GM19035 (cell line): Measurements from ENCODE around the gene TRIO.

ENCODE experiments used
- ATAC-seq: cut with Tn5 transposase; IDR thresholded peaks from one replicate; pipeline ENCODE4 v1.9.1; 2021; ENCODE audit not compliant: unreplicated experiment

The TRIO gene

GRCh38 chr5:14145435-14146334, 2.5 kb downstream of the TRIO start:
- ATAC-seq, result no peak

DNA sequence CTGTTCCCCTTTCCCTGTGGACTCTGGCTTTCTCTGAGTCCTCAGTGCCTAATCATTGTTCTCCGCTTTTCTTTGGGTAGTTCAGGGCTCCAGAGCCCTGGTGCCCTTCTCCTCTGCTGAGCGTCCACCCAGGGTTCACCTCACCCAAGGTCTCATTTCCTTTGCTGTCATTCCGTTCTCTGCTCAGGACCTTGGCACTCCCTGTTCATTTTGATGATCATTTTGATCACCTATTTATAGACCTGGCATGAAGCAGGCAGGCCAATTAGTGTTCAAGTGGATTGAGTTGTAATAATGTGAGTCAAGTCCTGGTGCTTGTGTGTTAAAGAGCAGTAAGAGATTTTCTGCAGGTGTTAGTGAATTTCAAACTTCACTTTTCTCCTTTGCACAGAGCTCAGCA, 3.6 kb downstream of the TRIO start:
- ATAC-seq, result no peak

DNA sequence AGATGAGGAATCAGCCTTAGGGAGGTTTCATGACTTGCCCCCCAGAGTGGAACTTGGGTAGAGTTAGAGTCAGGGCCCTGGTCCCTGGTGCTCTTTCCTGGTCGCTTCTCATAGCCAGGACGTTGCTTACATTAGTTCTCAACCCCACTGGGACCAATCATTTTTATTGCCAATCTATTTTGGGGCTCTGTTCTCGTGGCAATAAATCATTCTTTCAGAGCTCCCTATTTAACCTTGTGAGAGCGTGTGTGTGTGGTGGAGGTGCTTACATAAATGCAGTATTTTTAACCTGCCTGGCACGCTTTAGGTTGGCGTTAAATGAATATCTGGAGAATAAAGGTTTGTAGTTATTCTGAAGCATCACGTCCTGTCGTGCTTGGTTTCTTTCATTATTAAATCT, 4.1 kb downstream of the TRIO start:
- ATAC-seq, result no peak

DNA sequence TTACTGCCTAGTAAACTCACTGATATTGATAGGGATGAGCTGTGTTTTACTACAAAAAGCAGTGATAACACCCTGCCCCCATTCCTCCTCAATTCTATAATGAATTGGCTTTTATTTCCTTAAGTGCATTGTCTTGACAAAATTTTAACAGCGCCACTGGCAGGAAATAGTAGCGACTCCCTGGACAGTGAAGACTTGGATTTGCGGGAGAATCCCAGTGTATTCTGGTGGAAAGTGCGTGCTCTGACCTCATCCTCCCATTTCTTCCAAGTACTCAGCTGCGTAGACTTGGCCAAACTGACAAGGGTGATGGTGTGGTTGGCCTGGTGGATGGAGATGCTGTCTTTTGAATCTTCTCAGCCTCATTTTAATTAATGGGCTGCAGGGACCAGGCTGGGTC, 5.3 kb downstream of the TRIO start:
- no peak for ATAC-seq

DNA sequence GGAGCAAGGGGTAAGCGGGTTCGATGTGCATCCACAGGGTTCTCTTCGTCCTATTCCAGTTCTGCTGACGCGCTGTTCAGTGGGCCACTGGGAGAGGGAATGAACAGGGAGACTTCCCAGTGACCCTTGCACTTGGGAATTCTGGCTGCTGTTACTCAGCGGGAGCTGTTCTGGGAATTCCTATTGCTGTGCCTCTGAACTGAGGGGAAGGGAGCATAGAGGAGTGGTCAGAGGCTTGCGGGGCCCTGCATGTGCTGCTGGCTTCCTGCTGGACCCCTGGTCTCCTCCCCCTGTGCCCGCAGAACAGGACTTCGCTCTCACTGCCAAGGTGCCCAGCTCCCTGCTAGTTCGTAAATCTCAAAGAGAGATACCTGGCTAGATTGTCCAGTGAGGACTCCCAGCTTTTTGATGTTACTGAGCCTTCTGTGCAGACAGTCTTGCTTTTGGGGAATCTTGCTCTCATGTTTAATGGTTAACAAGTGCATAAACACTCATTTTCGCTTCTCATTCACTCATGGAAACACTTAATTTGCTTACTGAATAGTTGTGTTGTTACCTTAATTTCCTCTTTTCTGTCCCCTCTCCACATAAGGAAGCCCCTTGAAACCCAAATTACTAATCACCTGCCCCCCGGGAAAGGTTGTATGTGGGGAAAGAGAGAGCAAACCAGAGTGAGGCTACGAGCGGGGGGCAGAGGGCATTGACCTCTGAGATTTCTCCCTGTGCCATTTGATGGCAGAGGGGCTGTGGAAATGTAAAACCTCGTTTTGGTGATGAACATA, 5.9 kb downstream of the TRIO start:
- no peak for ATAC-seq

DNA sequence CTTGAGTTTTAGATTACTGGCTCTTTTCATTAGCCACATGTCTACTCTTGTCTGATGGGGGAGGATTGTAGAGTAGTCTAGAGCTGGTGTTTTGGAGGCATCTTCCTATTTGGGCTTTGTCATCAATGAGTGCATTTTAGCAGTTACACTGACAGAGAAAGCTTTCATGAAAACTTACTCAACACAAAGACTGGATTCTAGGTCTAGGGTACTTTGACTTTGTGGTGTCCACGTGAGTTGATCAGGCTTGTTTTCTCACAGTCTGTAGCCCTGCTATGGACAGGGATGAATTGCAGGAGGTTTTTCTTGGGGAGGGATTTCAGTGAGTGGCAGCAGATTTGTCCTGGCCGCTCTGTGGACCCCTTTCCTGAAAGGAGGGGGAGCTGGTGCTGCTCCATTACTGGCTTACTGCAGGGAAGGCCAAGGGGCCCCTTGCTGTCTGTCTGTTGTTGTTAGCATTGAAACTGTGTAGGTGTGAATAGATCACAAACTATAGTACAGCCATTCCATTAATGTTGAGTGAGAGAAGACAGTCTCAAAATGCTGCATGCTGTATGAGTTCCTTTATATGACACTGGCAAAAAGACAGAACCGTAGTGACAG, 6.6 kb downstream of the TRIO start:
- ATAC-seq, result no peak

DNA sequence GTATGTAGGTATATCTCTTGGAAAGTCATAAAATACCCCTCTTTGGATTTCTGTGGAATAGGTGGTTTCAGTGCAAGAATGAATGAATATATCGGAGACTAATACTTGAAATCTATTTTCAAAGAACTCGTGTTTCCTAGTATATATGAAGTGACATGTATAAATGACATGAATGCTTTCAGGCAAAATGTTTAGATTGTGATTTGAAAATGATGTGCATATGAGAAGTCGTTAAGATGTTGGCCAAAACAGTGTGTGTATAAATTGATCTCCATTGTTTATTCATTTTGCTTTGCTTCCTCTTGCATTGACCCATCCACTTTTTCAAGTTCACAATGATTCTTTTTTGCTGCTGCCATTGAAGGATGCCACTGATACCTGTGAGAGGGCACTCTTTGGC, 8.3 kb downstream of the TRIO start:
- no peak for ATAC-seq

DNA sequence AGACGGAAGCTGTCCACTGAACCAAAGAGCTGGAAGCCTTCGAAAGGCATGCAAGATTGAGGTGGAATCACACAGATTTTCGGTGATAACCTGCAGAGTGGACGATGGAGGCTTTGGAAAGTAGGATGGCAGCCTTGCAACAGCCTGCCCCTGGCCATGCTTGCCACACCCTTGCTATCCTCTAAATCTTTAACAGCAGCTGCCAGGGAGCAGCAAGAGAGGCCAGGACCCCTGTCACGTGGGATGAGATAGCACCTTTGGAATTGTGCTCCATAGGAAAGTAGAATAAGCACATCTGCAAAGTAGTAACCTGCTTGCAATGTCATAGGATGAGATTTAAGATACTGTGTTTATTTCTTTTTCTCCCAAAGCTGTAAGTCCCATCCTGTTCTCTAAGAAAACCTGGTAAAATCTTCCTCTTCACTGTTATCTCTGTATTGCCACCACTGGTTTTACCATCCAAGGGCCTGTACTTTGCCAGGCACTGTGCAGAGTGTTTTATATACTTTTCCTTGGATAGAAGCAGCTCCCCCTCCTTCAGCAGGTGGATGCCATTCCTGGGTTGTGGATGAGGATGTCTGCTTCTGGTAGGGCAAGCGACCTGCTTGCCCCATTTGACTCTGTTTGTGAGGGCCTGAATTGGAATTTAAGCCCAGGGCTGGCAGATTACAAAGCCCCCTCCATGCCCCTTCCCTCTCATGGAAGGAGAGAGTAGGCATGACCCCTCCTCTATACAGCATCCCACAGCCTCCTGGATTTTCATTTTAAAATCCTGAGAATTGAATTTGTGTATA, 10.1 kb downstream of the TRIO start:
- no peak for ATAC-seq

- no peak for ATAC-seq
Observed at GRCh38 chr5:14153932-14154731, 11.0 kb downstream of the TRIO start.

GRCh38 chr5:14155075-14155474, 11.9 kb downstream of the TRIO start:
- peak; percentile 71 for ATAC-seq

DNA sequence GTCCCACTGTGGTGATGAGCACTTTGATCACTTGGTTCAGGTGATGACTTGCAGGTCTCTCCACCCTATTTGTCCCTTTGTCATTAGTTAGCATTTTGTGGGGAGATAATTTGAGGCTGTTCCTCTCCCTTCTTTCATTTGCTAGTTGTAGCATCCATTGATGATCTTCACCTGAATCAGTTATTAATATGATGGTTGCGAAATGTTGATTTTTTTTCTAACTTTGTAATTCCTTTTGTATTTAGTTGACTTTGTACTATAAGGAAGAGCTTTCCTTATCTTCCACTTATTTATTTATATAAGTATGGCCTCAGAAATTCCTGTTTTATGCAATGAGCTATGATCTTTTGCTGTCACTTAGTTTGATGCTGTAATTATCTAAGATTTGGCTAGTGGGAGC, 12.6 kb downstream of the TRIO start:
- no peak for ATAC-seq

GRCh38 chr5:14156290-14156649, 13.1 kb downstream of the TRIO start:
- ATAC-seq, result no peak

GRCh38 chr5:14156650-14157492, 13.7 kb downstream of the TRIO start:
- ATAC-seq, result peak; percentile 57

GRCh38 chr5:14157493-14157782, 14.3 kb downstream of the TRIO start:
- no peak for ATAC-seq

GRCh38 chr5:14158890-14159666, 15.9 kb downstream of the TRIO start:
- no peak for ATAC-seq

DNA sequence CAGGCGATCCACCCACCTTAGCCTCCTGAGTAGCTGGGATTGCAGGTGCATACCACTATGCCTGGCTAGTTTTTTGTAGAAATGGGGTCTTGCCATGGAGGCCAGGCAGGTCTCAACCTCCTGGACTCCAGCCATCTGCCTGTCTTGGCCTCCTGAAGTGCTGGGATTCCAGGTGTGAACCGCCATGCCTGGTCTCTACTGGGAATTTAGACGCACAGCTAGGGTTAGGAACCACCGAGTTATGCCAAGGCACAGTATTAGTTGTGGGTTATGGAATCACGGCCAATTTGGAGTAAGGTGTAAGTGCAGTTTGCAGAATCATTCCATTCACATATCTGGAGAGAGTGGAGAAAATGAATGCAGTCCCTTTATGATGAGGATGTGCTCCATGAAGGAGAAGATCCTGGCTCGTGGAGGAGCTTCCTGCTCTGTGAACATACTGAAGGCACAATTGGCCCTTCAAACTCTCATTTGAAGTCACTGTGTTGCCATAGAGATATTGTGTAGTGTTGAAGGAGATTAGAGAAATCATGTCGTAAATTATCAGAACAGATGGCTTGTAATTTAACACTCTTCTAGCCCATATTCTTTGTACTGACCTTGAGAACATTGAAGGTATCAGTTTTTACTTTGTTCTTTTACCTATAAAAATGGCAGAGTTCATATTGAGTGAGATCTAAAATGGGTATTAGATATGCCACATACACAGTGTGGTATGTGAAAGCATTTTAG, 18.8 kb downstream of the TRIO start:
- ATAC-seq, result no peak

- no peak for ATAC-seq
Observed at GRCh38 chr5:14164164-14165163, 21.3 kb downstream of the TRIO start.
